GM12878 (cell line): ENCODE measurements around the gene PIGV. TPM values are rescaled to one million over a fixed set of nuclear protein-coding genes. Genes with fewer than 3 reads are reported as not detected.

Experiments
- CBFB ChIP-seq: IDR thresholded peaks from 2 replicates; pipeline ENCODE4 v1.6.1; 2016; ENCODE audit warnings: antibody characterized with exemption, low read depth
- CHD2 ChIP-seq: IDR thresholded peaks from 2 replicates; pipeline ENCODE4 v1.6.1; 2011; ENCODE audit warnings: low read depth, low read length, improper control_type of control experiment, borderline replicate concordance
- CREM ChIP-seq: IDR thresholded peaks from 2 replicates; pipeline ENCODE4 v1.6.1; 2014; ENCODE audit warnings: antibody characterized with exemption, low read depth
- EGR1 ChIP-seq, 2 experiments: IDR thresholded peaks; 1 replicate in 1 of 2; 2 replicates in 1 of 2; pipeline ENCODE4 v1.6.1; 2011 to 2012; ENCODE audit warnings: low read depth in 2 of 2, low read length in 2 of 2, borderline replicate concordance in 1 of 2, mild to moderate bottlenecking in 1 of 2, moderate library complexity in 1 of 2
- FOXM1 ChIP-seq: IDR thresholded peaks from 2 replicates; pipeline ENCODE4 v1.6.1; 2012; ENCODE audit warnings: low read depth, mild to moderate bottlenecking, inconsistent platforms, low read length, moderate library complexity
- GATAD2B ChIP-seq: fragments of 450-650 bp; conservative IDR thresholded peaks from 2 replicates; pipeline ENCODE4 v1.6.1; 2017; ENCODE audit warnings: low read depth, mild to moderate bottlenecking, moderate library complexity
- MXI1 ChIP-seq: fragments of 150-350 bp; IDR thresholded peaks from 2 replicates; pipeline ENCODE4 v1.6.1; 2011; ENCODE audit warnings: low read depth, mild to moderate bottlenecking, inconsistent platforms, low read length, improper control_type of control experiment
- polyA plus RNA-seq, 11 experiments: library from polyadenylated mRNA; depleted of rRNA in 4 of 11; unstranded in 6 of 11; stranded (reverse) in 5 of 11; fragments of >200 nt; fragmentation: Nextera tagmentation in 4 of 11; fragmentation: Illumina TruSeq in 1 of 11; extraction: Ambion mirVana in 4 of 11; extraction: Trizol in 1 of 11; gene quantifications; 1 replicate in 1 of 11; 2 replicates in 10 of 11; pipeline versions ENCODE4 v1.2.1 to v1.2.3, GENCODE V29; 2011 to 2016; ENCODE audit warnings: inconsistent platforms in 2 of 11, missing spikeins in 2 of 11, low read depth in 1 of 11
- total RNA-seq, 4 experiments: library from RNA; depleted of rRNA in 3 of 4; stranded (reverse); fragments of >200 nt in 3 of 4; fragmentation: Illumina TruSeq in 1 of 4; extraction: Trizol in 1 of 4; gene quantifications; 2 replicates each; pipeline versions ENCODE4 v1.2.1 to v1.2.3, GENCODE V29; 2013 to 2021
- TF ChIP-seq, protein P1 (sequence below): IDR thresholded peaks from 2 replicates; pipeline ENCODE4 v1.6.1; 2012; ENCODE audit warnings: improper control_type of control experiment, low read depth, low read length; ENCODE audit not compliant: insufficient replicate concordance
- TF ChIP-seq, protein P2 (sequence below): IDR thresholded peaks from 2 replicates; pipeline ENCODE4 v1.6.1; 2012; ENCODE audit warnings: low read depth, low read length, improper control_type of control experiment
- TF ChIP-seq, protein P3 (sequence below): fragments of 450-650 bp; conservative IDR thresholded peaks from 2 replicates; pipeline ENCODE4 v1.6.1; 2017; ENCODE audit warnings: mild to moderate bottlenecking, moderate library complexity

PIGV gene
- total and polyA plus RNA-seq, 10 of the 15 experiments (the other 5 are each of a cell fraction or from before 2014, with no cell fraction given) = 8.8 to 18.1 (median 11.9) TPM

DNA sequence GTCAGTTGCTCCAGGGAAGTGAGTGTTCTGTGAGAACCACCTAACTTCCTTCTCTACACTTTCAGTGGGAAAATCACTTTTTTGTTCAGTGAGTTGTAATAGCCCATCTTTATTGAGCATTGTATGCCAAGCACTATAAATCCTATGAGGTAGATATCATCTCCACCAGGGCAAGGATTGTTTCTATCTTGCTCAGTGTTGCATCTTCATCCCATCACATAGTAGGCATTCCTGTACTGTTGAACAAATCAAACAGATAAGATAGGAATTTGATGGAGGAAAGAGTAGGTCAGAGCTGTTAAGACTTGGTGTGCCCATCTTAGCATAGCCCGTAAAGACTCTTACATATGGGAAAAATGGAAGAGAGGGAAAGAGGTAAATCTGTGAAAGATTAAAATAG, 2.9 kb upstream of the PIGV start (continued):
- TF ChIP-seq CBFB = no peak
- no peak for TF ChIP-seq GATAD2B
- no peak for TF ChIP-seq FOXM1
- TF ChIP-seq, protein P1, sequence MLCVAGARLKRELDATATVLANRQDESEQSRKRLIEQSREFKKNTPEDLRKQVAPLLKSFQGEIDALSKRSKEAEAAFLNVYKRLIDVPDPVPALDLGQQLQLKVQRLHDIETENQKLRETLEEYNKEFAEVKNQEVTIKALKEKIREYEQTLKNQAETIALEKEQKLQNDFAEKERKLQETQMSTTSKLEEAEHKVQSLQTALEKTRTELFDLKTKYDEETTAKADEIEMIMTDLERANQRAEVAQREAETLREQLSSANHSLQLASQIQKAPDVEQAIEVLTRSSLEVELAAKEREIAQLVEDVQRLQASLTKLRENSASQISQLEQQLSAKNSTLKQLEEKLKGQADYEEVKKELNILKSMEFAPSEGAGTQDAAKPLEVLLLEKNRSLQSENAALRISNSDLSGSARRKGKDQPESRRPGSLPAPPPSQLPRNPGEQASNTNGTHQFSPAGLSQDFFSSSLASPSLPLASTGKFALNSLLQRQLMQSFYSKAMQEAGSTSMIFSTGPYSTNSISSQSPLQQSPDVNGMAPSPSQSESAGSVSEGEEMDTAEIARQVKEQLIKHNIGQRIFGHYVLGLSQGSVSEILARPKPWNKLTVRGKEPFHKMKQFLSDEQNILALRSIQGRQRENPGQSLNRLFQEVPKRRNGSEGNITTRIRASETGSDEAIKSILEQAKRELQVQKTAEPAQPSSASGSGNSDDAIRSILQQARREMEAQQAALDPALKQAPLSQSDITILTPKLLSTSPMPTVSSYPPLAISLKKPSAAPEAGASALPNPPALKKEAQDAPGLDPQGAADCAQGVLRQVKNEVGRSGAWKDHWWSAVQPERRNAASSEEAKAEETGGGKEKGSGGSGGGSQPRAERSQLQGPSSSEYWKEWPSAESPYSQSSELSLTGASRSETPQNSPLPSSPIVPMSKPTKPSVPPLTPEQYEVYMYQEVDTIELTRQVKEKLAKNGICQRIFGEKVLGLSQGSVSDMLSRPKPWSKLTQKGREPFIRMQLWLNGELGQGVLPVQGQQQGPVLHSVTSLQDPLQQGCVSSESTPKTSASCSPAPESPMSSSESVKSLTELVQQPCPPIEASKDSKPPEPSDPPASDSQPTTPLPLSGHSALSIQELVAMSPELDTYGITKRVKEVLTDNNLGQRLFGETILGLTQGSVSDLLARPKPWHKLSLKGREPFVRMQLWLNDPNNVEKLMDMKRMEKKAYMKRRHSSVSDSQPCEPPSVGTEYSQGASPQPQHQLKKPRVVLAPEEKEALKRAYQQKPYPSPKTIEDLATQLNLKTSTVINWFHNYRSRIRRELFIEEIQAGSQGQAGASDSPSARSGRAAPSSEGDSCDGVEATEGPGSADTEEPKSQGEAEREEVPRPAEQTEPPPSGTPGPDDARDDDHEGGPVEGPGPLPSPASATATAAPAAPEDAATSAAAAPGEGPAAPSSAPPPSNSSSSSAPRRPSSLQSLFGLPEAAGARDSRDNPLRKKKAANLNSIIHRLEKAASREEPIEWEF = no peak
- TF ChIP-seq CREM = no peak
- TF ChIP-seq, protein P2, sequence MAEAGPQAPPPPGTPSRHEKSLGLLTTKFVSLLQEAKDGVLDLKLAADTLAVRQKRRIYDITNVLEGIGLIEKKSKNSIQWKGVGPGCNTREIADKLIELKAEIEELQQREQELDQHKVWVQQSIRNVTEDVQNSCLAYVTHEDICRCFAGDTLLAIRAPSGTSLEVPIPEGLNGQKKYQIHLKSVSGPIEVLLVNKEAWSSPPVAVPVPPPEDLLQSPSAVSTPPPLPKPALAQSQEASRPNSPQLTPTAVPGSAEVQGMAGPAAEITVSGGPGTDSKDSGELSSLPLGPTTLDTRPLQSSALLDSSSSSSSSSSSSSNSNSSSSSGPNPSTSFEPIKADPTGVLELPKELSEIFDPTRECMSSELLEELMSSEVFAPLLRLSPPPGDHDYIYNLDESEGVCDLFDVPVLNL = no peak
- TF ChIP-seq CHD2 = no peak
- TF ChIP-seq, protein P3, sequence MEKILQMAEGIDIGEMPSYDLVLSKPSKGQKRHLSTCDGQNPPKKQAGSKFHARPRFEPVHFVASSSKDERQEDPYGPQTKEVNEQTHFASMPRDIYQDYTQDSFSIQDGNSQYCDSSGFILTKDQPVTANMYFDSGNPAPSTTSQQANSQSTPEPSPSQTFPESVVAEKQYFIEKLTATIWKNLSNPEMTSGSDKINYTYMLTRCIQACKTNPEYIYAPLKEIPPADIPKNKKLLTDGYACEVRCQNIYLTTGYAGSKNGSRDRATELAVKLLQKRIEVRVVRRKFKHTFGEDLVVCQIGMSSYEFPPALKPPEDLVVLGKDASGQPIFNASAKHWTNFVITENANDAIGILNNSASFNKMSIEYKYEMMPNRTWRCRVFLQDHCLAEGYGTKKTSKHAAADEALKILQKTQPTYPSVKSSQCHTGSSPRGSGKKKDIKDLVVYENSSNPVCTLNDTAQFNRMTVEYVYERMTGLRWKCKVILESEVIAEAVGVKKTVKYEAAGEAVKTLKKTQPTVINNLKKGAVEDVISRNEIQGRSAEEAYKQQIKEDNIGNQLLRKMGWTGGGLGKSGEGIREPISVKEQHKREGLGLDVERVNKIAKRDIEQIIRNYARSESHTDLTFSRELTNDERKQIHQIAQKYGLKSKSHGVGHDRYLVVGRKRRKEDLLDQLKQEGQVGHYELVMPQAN = no peak
- no peak for TF ChIP-seq MXI1
- no peak for TF ChIP-seq EGR1 (IDR thresholded peaks at IDR 0.05; ENCODE audit: borderline replicate concordance in 1 of 2, low read depth in 2 of 2, low read length in 2 of 2)
